ENCODE results near the gene HTRA3. TPM values are rescaled to one million over a fixed set of nuclear protein-coding genes. Genes with fewer than 3 reads are reported as not detected.
A peak's percentile ranks its signal among the peaks of the same experiment; 100 is the strongest.
"Not testable (repeated sequence)": the region's sequence is repeated elsewhere in the genome, so short reads cannot be mapped to it uniquely, and the experiment has no call there.

HTRA3 gene
- polyA plus RNA-seq, 1 donor: 46.2 TPM

DNA sequence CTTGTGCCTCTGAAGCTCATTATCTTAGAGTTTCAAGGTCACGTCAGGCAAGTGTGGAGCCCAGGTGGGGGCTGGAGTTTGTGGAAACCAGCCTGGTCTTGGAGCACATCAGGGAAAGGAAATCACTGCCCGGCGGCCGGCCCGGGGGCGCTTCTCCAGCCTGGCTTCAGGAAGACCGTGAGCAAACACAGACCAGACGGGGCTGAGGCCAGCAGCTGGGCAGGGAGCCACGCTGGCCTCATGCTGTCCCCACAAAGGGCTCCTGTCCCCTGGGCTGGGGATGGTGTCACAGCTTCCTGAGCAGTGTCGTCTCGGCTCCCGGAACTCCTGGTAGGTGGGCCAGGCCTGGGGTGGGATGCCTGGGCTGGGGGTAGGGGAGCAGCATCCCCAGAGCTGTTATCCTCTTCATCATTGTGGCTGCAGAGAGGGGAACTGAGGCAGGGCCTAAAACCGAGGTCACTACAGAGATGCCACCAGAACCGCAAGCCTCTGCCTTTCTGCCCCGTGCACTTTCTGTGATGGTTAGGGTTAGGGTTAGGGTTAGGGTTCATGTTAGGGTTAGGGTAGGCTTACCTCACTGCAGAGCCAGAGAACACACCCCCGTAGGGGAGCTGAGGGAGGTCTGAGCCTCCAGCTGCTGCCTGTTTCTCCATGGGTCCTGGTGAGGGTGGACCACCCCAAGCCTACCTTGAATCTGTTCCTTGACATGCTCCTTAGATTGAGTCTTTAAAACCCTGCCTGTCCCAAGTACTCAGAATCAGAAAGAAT is 77.5 kb downstream of the HTRA3 start:
- no peak for DNase-seq

DNA sequence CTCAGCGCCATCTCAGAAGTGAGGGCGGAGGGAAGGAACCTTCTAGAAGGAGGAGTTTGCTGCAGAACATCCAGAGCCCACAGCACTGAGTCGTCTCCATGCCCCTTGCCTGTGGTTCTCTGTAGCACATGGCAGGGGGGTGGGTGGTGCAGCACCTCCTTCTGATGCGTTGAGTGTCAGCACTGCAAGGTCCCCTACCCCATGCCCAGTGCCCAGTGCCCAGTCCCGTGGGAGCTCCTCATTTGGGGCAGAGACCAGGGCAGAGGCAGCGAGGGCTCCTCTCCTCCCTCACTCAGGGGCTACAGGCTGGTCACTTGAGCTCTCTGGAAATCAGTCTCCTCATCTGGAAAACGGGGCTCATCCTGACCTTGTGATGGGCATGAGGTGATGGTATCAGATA is 78.1 kb downstream of the HTRA3 start:
- no peak for DNase-seq

GRCh38 chr4:8348071-8348470 is 78.5 kb downstream of the HTRA3 start:
- no peak for DNase-seq

DNA sequence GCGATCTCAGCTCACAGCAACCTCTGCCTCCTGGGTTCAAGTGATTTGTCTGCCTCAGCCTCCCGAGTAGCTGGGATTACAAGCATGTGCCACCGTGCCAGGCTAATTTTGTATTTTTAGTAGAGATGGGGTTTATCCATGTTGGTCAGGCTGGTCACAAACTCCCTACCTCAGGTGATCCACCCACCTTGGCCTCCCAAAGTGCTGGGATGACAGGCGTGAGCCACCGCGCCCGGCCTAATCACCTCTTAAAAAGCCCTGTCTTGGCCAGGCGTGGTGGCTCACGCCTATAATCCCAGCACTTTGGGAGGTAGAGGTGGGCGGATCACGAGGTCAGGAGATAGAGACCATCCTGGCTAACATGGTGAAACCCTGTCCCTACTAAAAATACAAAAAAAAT is 79.7 kb downstream of the HTRA3 start:
- not testable (repeated sequence) for DNase-seq

DNA sequence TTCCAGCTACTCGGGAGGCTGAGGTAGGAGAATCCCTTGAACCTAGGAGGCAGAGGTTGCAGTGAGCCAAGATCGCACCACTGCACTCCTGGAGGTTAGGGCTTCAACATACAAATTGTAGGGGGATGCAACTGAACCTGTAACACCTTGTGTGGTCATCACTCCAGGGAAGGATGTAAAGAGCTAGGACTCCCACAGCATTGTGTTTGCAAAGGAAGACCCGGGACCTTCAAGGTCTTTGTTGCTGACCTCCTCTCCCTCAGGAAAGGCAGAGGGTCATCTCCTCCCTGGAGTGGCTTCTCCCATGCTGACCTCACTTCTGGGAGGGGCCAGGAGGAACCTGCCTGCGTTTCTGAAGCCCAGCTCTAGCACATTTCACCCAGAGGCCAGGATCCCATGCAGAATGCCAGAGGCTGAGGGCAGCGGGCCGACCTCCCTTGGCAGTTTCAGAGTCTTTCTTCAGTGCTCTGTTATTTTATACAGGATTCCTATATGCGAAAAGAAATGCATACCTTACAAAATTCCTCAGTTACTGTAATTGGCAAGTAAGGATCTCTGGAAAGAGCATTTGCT is 80.2 kb downstream of the HTRA3 start:
- peak; percentile 38 for DNase-seq

DNA sequence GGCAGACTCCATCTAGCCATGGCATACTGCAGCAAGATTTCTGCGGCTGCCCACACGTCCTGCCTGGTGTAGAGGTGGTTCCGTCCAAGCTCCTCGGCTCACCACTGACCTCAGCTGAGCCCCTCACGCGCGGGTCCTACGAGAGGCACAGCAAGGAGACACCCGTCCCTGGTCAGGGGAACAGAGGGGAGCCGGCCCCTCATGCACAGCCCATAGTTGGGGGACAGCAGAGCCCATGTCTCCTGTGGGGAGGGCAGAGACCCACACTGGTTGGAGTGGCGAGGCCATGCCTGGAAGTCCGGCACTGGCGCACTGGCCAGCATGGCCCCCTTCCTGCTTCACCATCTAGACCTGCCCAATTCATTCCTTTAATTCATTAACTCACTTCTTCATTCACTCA is 80.8 kb downstream of the HTRA3 start:
- DNase-seq: no peak

DNA sequence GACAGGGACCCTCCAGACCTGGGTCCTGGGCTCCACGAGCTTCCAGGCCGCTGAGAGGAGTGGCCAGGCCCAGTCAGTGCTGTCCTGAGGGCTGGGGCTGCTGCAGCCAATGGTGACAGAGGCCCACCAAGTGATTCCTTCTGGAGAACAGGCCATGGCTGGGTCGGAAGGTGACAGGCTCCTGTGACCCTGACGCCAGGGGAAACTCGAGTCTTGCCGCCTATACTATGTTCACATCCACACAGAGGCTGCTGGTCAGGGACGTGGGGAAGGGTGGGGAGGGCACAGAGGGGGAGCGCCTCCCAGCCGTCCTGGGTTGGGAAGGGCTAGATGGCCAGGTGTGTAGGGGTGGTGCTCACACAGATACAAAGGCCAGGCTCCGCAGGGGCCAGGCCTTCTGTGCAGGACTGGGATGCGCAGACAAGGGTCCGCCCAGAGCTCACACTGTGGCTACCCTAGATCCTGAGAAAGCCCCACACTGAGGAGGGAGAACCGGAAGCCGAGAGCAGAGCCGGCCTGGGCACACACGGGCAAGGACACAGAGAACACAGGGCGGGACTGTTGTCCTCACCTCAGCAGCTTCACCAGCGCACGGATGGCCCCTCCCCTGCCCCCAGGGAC is 81.4 kb downstream of the HTRA3 start:
- no peak for DNase-seq

DNA sequence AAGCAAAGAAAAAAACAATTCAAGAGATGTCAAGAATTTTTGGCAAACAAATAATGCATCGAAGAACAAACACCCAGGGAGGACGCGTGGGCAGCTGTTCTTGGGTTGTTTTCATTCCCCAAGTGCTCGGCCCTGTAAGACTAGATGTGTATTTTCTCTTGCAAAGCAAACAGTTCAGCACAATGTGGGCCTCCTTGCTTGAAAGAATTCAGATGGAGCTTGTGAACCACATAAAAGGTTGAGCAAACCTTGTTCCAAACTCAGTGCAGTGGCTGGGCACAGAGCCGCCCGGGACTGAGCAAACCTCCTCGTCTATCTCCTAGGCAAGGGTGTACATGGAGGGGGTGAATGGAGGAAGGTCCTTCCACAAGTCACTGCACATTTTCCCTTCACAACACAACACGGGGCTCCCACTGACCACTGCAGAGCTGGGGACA is 82.4 kb downstream of the HTRA3 start:
- DNase-seq: no peak

DNA sequence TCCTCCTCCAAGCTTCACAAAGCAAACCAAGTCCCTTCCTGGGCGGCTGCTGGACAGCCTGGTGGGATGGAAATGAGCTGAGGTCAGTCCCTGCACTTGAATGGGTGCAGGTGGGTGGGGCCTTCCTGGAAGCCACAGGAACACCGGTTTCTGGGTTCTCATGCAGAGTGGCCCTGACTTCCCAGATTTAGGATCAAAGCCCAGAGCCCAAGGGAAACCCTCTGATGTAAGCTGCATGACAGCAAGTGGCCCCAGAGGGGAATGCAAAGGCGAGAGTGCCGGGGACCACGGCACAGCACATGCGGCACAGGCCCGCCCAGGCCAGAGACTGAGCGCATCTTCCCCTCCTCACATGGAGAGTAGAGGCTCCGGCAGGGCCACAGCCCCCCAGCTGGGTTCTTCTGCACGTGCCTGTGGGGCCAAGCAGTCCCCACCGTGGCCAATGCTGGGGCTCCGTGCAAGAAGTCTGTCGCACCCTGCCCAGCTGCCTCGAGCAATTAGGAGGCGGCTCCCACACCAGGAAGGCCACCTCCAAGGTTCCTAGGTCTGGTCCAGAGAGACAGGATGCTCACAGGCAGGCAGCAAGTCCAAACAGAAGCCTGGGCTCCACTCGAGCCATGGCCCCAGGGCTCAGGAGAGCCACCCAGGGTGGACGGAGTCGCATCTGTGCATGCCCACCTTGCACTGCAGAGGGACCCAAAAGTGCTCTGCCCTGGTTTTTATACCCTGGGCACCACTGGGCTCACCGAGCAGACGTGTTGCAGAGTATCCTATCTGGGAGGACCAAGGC is 83.0 kb downstream of the HTRA3 start:
- DNase-seq: no peak

- DNase-seq: no peak
Measured at GRCh38 chr4:8353158-8353669, 83.7 kb downstream of the HTRA3 start.

GRCh38 chr4:8353912-8354453 is 84.4 kb downstream of the HTRA3 start:
- DNase-seq: no peak

DNA sequence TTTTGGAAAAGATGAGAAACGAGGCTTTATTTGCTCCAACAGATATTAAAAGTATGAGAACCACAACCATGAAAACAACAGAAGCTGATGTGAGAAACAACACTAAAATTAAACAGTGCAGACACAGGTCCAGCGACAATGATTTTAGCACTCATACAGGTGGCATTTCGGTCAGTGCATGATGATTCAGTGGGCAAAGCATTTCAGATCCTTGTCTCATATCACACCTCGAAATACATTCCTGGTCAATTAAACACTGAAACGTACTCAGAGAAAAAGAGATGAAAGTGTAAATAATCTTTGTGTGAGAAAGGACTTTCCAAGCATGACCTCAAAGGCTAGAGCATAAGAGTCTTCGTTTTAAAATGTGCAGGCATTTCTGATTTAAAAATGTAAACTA is 85.8 kb downstream of the HTRA3 start:
- no peak for DNase-seq

GRCh38 chr4:8355864-8356565 is 86.5 kb downstream of the HTRA3 start:
- DNase-seq: no peak

Other genes starting within 250 kb of the HTRA3 start
- 16.0 TPM for gene ABLIM2, start 110.9 kb upstream of the HTRA3 start, polyA plus RNA-seq (ENCODE audit: insufficient read length)
- gene SH3TC1, start 70.5 kb upstream of the HTRA3 start, polyA plus RNA-seq (ENCODE audit: insufficient read length): 12.1 TPM
- gene ACOX3, start 171.0 kb downstream of the HTRA3 start, polyA plus RNA-seq (ENCODE audit: insufficient read length): 15.2 TPM
- 12.2 TPM for gene TRMT44, start 171.0 kb downstream of the HTRA3 start, polyA plus RNA-seq (ENCODE audit: insufficient read length)

Measured in hindlimb muscle (tissue), 1 donor.